BE2C (cell line): ENCODE measurements around the gene PBX1.

Source experiments
- DNase-seq: peaks from one replicate; pipeline ENCODE4 v3.0.0-alpha.2; 2020
- H3K27me3 ChIP-seq: fragments of 250-450 bp; sonication (Bioruptor Pico); 2 replicates; pipeline ENCODE4 v1.5.1; 2020; ENCODE audit warnings: mild to moderate bottlenecking
- H3K36me3 ChIP-seq: fragments of 250-450 bp; sonication (Bioruptor Pico); 2 replicates; pipeline ENCODE4 v1.5.1; 2020; ENCODE audit warnings: mild to moderate bottlenecking
- H3K4me1 ChIP-seq: fragments of 250-450 bp; sonication (Bioruptor Pico); 2 replicates; pipeline ENCODE4 v1.5.1; 2020
- H3K4me3 ChIP-seq: 2 replicates; pipeline ENCODE4 v1.5.1; 2011; ENCODE audit warnings: low read depth, low read length
- H3K9me3 ChIP-seq: fragments of 250-450 bp; sonication (Bioruptor Pico); 2 replicates; pipeline ENCODE4 v1.5.1; 2020
- CTCF ChIP-seq: IDR thresholded peaks from 2 replicates; pipeline ENCODE4 v1.5.1; 2012; ENCODE audit warnings: mild to moderate bottlenecking, low read depth, low read length

Gene PBX1

GRCh38 chr1:164801791-164802502, 243.0 kb downstream of the PBX1 start:
- Histone ChIP-seq H3K4me3 (no peak overlapping the region), H3K36me3 (no peaks in the 10 kb centered on the region), H3K27me3 (no peaks in the 10 kb centered on the region), H3K4me1 (no peaks in the 10 kb centered on the region), H3K9me3 (no peaks in the 10 kb centered on the region)
- no peak for TF ChIP-seq CTCF
- no peak for DNase-seq

DNA sequence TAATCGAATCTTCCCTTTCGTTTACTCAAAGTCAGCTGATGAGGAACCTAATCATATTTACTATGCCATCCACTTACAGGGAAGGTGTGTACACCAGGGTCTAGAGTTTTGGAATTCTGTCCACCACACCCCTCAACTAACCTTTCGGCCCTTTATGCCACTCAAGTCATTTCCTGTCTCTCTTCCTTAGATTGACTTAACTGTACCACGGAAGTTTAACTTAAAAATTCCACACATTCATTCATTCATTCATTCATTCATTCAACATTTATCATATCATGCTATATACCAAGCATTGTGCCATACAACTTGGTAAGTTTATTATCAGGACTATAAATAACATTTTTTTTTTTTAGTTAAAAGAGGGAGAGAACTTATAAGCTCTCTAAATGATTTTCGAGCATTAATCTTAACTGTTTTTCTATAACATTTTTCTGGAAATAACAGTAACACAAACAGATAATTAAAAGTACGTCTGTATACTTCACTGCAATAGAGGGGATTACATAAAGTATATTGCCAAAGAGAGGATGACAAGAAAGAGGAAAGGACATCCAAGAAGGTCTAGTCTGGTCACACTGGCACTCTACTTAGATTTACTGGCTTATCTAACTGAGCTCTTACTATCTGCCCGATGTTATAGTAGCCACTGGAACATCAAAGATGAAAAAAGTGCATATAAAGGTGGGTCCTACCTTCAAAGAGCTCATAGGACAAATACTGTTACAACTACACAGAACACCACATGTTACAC, 243.7 kb downstream of the PBX1 start:
- H3K4me3 ChIP-seq: no peak overlapping the region
- no peaks in the 10 kb centered on the region for H3K4me1 ChIP-seq
- H3K27me3 ChIP-seq: no peaks in the 10 kb centered on the region
- H3K36me3 ChIP-seq: no peaks in the 10 kb centered on the region
- DNase-seq: no peak
- no peak for TF ChIP-seq CTCF
- no peaks in the 10 kb centered on the region for H3K9me3 ChIP-seq

GRCh38 chr1:164803366-164803765, 244.4 kb downstream of the PBX1 start:
- Histone ChIP-seq H3K27me3 (no peaks in the 10 kb centered on the region), H3K36me3 (no peaks in the 10 kb centered on the region), H3K4me3 (no peak overlapping the region), H3K9me3 (no peaks in the 10 kb centered on the region), H3K4me1 (no peaks in the 10 kb centered on the region)
- DNase-seq: no peak
- TF ChIP-seq CTCF: no peak

DNA sequence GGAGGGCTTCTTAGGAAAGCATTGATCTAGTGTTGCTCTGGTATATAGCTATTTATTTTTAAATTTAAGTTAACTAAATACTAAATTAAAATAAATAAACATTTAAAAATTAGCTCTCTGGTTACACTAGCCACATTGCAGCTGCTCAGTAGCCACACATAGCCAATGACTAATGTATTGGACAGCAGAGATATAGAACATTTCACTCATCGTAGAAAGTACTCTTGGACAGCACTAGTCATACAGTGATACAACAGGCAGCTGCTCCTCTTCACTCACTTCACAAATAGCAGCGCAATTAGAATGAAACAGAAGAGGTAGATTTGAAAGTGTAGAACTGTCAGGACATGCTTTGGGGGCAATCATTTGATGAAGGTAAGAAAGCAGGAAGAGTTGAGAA, 245.4 kb downstream of the PBX1 start:
- H3K27me3 ChIP-seq: no peaks in the 10 kb centered on the region
- H3K9me3 ChIP-seq: no peaks in the 10 kb centered on the region
- no peaks in the 10 kb centered on the region for H3K36me3 ChIP-seq

DNA sequence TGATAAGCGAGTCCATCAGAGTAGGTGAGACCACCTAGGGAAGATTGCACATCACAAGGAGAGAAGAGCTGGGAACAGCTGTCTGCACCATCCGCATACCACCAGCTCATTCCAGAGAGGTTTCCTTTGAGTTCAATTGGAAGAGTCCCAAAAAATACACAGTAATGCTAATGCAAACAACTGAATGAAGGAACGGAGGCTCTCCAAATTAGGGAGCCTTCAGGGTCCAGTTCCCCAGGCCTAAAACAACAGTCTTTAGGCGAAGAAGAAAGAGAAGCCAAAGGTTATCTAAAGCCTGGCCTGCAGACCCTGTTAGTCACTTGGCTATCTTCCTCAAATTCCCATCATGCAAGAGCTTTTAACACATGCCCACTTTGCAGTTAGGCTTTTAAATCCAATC, 246.4 kb downstream of the PBX1 start:
- no peak overlapping the region for H3K4me3 ChIP-seq
- no peaks in the 10 kb centered on the region for H3K27me3 ChIP-seq
- no peak for TF ChIP-seq CTCF
- H3K9me3 ChIP-seq: no peaks in the 10 kb centered on the region
- H3K36me3 ChIP-seq: no peaks in the 10 kb centered on the region
- no peak for DNase-seq
- no peaks in the 10 kb centered on the region for H3K4me1 ChIP-seq

More for the DNA sequence above, 245.4 kb downstream of the PBX1 start:
- Histone ChIP-seq H3K4me1 (no peaks in the 10 kb centered on the region), H3K4me3 (no peak overlapping the region)
- no peak for DNase-seq
- TF ChIP-seq CTCF: no peak

GRCh38 chr1:164806531-164806930, 247.5 kb downstream of the PBX1 start:
- TF ChIP-seq CTCF: no peak
- no peaks in the 10 kb centered on the region for H3K27me3 ChIP-seq
- H3K4me1 ChIP-seq: no peaks in the 10 kb centered on the region
- H3K36me3 ChIP-seq: no peaks in the 10 kb centered on the region
- no peaks in the 10 kb centered on the region for H3K9me3 ChIP-seq
- DNase-seq: no peak
- no peak overlapping the region for H3K4me3 ChIP-seq
